H54 (cell line): ENCODE data around the gene COL25A1.

Source experiments
- DNase-seq: peaks from one replicate; pipeline ENCODE4 v3.0.0; 2011; ENCODE audit warnings: low spot score, mixed read lengths; ENCODE audit not compliant: insufficient read length
- FAIRE-seq: peaks from 3 replicates; lab custom pipeline; 2011; peaks lifted over from hg19 to GRCh38; lab: Jason Lieb, UNC
- POLR2A ChIP-seq: IDR thresholded peaks from 2 replicates; pipeline ENCODE4 v1.6.1; 2011; ENCODE audit warnings: low read depth, mild to moderate bottlenecking, low read length

The COL25A1 gene

GRCh38 chr4:108982402-108983185 is 319.9 kb downstream of the COL25A1 start:
- no peak for TF ChIP-seq POLR2A
- FAIRE-seq = no peak
- no peak for DNase-seq

GRCh38 chr4:108980455-108981239 is 321.8 kb downstream of the COL25A1 start:
- no peak for FAIRE-seq
- DNase-seq = no peak
- no peak for TF ChIP-seq POLR2A

DNA sequence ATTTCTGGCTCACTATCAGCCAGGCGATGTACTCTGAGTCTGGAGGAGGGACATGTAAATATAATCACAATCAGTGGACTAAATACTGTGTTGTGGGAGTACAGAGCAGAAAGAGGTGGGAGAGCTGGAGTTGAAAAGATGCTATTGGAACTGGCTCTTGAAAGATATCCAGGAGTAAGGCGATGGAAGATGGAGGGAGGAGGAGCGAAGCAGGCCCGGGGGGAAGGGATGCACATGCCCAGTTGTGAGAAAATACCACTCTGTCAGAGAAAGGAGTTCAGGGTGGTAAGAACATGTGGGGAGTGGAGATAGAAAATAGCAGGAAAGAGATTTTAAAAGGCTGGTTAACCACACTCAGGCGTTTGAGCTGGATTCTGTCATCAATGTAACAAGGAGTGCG is 322.7 kb downstream of the COL25A1 start:
- no peak for FAIRE-seq
- TF ChIP-seq POLR2A = no peak

DNA sequence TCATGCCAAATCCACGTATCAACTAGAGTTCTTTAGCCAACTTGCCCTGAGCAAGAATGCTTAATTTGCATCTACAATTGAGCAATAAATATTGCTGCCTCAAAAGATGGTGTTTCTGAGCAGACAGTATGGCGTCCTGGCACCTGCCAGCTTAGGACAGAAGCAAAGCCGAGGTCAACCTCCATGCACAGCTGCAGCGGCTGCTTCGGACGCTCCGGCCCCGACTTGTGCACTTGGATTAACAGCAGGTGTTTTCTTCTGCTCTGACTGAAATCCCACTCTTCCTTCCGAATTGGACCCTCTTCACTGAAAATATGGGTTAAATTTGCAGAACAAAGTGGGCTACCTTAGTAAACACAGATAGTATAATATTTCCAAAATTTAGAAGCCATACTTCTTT is 324.4 kb downstream of the COL25A1 start:
- FAIRE-seq (no peak), DNase-seq (no peak)
- TF ChIP-seq POLR2A = no peak

More for the DNA sequence above, 322.7 kb downstream of the COL25A1 start:
- no peak for DNase-seq

DNA sequence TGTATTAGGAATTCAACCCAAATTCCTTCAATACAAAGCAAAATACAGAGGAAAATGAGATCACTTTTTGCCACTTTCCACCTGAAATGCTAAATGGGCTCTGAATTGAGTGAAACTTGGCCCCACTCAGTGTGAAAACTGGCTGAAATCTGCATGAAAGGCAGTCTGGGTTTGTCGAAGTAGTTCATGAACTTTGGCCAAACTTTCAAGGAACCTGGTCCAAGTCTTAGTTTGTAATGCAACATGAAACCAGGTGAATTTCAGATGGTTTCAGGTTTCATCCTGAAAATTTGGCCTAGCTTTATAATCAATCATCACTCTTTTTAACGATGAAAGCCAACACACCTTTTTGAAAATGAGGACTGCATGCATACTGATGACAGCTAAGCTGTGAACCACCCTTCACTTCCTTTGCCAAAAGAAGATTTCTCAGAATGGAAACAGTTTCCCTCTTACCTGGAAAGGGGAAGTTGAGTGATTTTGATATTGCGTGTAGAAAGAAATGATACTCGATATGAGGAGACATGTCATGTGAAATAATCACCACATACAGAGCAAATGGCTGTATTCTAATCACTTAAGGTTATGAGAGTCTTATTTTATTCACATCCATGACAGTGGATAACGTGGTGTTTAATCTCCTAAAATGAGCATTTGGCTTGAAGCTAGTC is 329.7 kb downstream of the COL25A1 start:
- DNase-seq (no peak), FAIRE-seq (no peak)
- TF ChIP-seq POLR2A = no peak

DNA sequence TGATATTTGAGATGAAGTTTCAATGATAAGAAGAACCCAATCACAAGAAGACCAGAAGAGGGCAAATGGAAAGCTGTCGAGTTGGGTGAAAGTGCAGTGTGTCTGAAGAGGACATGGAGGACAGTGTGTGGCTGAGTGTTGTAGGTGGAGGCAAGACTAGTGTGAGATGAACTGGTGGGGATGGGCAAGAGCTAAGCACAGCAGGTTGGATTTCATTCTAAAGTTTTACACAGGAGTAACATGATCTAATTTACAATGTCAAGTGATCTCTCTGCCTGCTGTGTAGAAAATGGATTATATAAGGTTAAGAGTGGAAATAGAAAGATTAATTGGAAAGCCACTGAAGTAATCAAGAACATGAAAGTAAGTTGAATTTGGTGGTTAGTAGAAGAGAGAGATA is 331.0 kb downstream of the COL25A1 start:
- FAIRE-seq (no peak), DNase-seq (no peak)
- TF ChIP-seq POLR2A = no peak

- TF ChIP-seq POLR2A = no peak
- DNase-seq = no peak
- no peak for FAIRE-seq
These were observed 336.9 kb downstream of the COL25A1 start for GRCh38 chr4:108965472-108966076.

- FAIRE-seq = no peak
- TF ChIP-seq POLR2A = no peak
- no peak for DNase-seq
These were observed 337.4 kb downstream of the COL25A1 start for GRCh38 chr4:108965016-108965415.

DNA sequence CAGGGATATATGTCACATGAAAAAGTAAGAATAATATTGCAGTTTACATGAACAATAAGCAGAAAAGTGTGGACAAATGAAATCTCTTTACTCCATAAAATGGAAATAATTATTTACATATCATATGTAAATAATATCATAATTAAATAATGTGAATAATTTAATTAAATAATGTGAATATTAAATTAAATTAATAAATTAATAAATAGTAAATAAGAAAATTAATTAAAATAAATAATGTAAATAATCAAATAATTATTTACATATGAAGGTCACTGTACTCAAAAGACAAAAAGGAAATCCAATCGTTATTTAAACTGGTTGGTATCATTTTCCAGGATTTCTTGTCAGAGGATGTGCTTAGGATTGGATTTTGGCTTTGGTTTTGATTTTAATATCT is 338.5 kb downstream of the COL25A1 start:
- FAIRE-seq = no peak
- TF ChIP-seq POLR2A = no peak
- no peak for DNase-seq

- FAIRE-seq (no peak), DNase-seq (no peak)
- TF ChIP-seq POLR2A = no peak
These were observed 343.0 kb downstream of the COL25A1 start for GRCh38 chr4:108959491-108959890.

DNA sequence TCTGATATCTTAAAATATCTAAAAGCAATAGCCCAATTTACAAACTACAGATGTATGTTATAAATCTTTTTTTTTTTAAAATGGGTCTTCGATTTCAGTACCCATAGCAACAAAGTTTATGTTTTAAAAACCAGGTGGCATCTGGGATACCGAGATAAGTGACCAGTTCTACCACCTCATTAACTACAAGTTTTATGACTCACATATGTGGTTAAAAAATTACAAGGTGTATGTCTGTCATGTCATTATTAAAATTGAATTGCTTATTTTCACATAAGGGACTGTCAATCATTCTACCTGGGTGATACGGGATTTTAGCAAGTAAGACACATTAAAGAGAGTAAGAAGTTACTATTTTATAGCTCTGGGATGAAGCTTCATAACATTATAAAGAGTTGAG is 347.6 kb downstream of the COL25A1 start:
- FAIRE-seq (no peak), DNase-seq (no peak)
- TF ChIP-seq POLR2A = no peak

- FAIRE-seq = no peak
- TF ChIP-seq POLR2A = no peak
- no peak for DNase-seq
These were observed 348.5 kb downstream of the COL25A1 start for GRCh38 chr4:108953941-108954340.

- no peak for DNase-seq
- no peak for TF ChIP-seq POLR2A
- FAIRE-seq = no peak
These were observed 352.1 kb downstream of the COL25A1 start for GRCh38 chr4:108950158-108950915.
